Nephron (organoid): ENCODE measurements around the gene NEDD4L.

Experiments
- H3K27ac Mint-ChIP-seq, 3 experiments: 2 replicates each; pipeline ENCODE4 v1.8.0; 2020; ENCODE audit warnings: mixed read lengths in 3 of 3, mild to moderate bottlenecking in 2 of 3, moderate library complexity in 1 of 3
- H3K27me3 Mint-ChIP-seq: 2 replicates; pipeline ENCODE4 v1.8.0; 2021; ENCODE audit warnings: low read depth, mild to moderate bottlenecking, moderate library complexity, mixed read lengths
- H3K36me3 Mint-ChIP-seq: 2 replicates; pipeline ENCODE4 v1.8.0; 2020; ENCODE audit warnings: low read depth, mixed read lengths
- H3K4me1 Mint-ChIP-seq: 2 replicates; pipeline ENCODE4 v1.8.0; 2020; ENCODE audit warnings: mixed read lengths
- H3K4me3 Mint-ChIP-seq, 3 experiments: 2 replicates each; pipeline ENCODE4 v1.8.0; 2020; ENCODE audit warnings: mild to moderate bottlenecking in 3 of 3, mixed read lengths in 3 of 3, moderate library complexity in 2 of 3
- H3K9me3 Mint-ChIP-seq: 2 replicates; pipeline ENCODE4 v1.8.0; 2020; ENCODE audit warnings: mixed read lengths
- CTCF ChIP-seq, 3 experiments: fragments of 200-600 bp; sonication (generic); IDR thresholded peaks; one replicate each; pipeline ENCODE4 v1.5.0; 2021; ENCODE audit warnings: antibody characterized with exemption in 3 of 3; ENCODE audit not compliant: unreplicated experiment in 3 of 3

Gene NEDD4L

GRCh38 chr18:58267493-58267892 lies 223.5 kb downstream of the NEDD4L start:
- Mint-ChIP-seq H3K27me3 (no peaks in the 10 kb centered on the region), H3K36me3 (peaks cover under 1% of the 10 kb centered on the region), H3K9me3 (no peaks in the 10 kb centered on the region), H3K4me3 (no peak overlapping the region), H3K27ac (peak overlapping the region; percentile 12 to 73 (median 36)), H3K4me1 (peaks cover 84% of the 10 kb centered on the region)
- no peak for TF ChIP-seq CTCF (IDR thresholded peaks at IDR 0.05; ENCODE audit: unreplicated experiment in 3 of 3)

GRCh38 chr18:58268849-58269248 lies 224.8 kb downstream of the NEDD4L start:
- no peak for TF ChIP-seq CTCF (IDR thresholded peaks at IDR 0.05; ENCODE audit: unreplicated experiment in 3 of 3)
- Mint-ChIP-seq H3K9me3 (no peaks in the 10 kb centered on the region), H3K4me1 (peaks cover 82% of the 10 kb centered on the region), H3K36me3 (peaks cover 8% of the 10 kb centered on the region), H3K4me3 (no peak overlapping the region), H3K27ac (peak overlapping the region; percentile 10 to 73 (median 36)), H3K27me3 (no peaks in the 10 kb centered on the region)

GRCh38 chr18:58269931-58270330 lies 225.9 kb downstream of the NEDD4L start:
- peaks cover 13% of the 10 kb centered on the region for H3K36me3 Mint-ChIP-seq
- H3K27me3 Mint-ChIP-seq: no peaks in the 10 kb centered on the region
- no peaks in the 10 kb centered on the region for H3K9me3 Mint-ChIP-seq
- H3K4me3 Mint-ChIP-seq: no peak overlapping the region
- TF ChIP-seq CTCF (IDR thresholded peaks at IDR 0.05; ENCODE audit: unreplicated experiment in 3 of 3): no peak
- H3K4me1 Mint-ChIP-seq: peaks cover 78% of the 10 kb centered on the region
- peak overlapping the region; percentile 10 to 73 (median 36) for H3K27ac Mint-ChIP-seq

- no peak for TF ChIP-seq CTCF (IDR thresholded peaks at IDR 0.05; ENCODE audit: unreplicated experiment in 3 of 3)
- Mint-ChIP-seq H3K4me3 (no peak overlapping the region), H3K27me3 (no peaks in the 10 kb centered on the region), H3K27ac (peak overlapping the region; percentile 10 to 73 (median 36)), H3K9me3 (no peaks in the 10 kb centered on the region), H3K4me1 (peaks cover 77% of the 10 kb centered on the region), H3K36me3 (peaks cover 13% of the 10 kb centered on the region)
Observed at GRCh38 chr18:58270396-58270795, 226.4 kb downstream of the NEDD4L start.

GRCh38 chr18:58271770-58272169 lies 227.7 kb downstream of the NEDD4L start:
- no peaks in the 10 kb centered on the region for H3K9me3 Mint-ChIP-seq
- H3K36me3 Mint-ChIP-seq: peaks cover 13% of the 10 kb centered on the region
- H3K27ac Mint-ChIP-seq: no peak overlapping the region

More at GRCh38 chr18:58271770-58272169, 227.7 kb downstream of the NEDD4L start:
- no peak for TF ChIP-seq CTCF (IDR thresholded peaks at IDR 0.05; ENCODE audit: unreplicated experiment in 3 of 3)
- no peak overlapping the region for H3K4me3 Mint-ChIP-seq
- H3K27me3 Mint-ChIP-seq: no peaks in the 10 kb centered on the region
- peaks cover 72% of the 10 kb centered on the region for H3K4me1 Mint-ChIP-seq
